Central memory CD4-positive, alpha-beta T cell (primary cell): ENCODE measurements around the gene KLK2.

ENCODE experiments used
- DNase-seq: peaks from one replicate; pipeline ENCODE4 v3.0.0; 2022

KLK2 gene

DNA sequence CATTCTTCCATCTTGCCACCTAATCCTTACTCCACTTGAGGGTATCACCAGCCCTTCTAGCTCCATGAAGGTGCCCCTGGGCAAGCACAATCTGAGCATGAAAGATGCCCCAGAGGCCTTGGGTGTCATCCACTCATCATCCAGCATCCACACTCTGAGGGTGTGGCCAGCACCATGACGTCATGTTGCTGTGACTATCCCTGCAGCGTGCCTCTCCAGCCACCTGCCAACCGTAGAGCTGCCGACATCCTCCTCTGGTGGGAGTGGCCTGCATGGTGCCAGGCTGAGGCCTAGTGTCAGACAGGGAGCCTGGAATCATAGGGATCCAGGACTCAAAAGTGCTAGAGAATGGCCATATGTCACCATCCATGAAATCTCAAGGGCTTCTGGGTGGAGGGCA, 21.6 kb upstream of the KLK2 start:
- no peak for DNase-seq

DNA sequence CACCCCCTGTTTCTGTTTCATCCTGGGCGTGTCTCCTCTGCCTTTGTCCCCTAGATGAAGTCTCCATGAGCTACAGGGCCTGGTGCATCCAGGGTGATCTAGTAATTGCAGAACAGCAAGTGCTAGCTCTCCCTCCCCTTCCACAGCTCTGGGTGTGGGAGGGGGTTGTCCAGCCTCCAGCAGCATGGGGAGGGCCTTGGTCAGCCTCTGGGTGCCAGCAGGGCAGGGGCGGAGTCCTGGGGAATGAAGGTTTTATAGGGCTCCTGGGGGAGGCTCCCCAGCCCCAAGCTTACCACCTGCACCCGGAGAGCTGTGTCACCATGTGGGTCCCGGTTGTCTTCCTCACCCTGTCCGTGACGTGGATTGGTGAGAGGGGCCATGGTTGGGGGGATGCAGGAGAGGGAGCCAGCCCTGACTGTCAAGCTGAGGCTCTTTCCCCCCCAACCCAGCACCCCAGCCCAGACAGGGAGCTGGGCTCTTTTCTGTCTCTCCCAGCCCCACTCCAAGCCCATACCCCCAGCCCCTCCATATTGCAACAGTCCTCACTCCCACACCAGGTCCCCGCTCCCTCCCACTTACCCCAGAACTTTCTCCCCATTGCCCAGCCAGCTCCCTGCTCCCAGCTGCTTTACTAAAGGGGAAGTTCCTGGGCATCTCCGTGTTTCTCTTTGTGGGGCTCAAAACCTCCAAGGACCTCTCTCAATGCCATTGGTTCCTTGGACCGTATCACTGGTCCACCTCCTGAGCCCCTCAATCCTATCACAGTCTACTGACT, 18.4 kb upstream of the KLK2 start, which contains the start of gene KLK3:
Gene KLK3 (plus strand): TSS at position 280 of the 775 bp plus-strand sequence. CDS start 41 bp downstream, at position 321.
- no peak for DNase-seq

DNA sequence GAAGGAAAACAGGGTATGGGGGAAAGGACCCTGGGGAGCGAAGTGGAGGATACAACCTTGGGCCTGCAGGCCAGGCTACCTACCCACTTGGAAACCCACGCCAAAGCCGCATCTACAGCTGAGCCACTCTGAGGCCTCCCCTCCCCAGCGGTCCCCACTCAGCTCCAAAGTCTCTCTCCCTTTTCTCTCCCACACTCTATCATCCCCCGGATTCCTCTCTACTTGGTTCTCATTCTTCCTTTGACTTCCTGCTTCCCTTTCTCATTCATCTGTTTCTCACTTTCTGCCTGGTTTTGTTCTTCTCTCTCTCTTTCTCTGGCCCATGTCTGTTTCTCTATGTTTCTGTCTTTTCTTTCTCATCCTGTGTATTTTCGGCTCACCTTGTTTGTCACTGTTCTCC, 15.9 kb upstream of the KLK2 start:
- DNase-seq, result no peak

DNA sequence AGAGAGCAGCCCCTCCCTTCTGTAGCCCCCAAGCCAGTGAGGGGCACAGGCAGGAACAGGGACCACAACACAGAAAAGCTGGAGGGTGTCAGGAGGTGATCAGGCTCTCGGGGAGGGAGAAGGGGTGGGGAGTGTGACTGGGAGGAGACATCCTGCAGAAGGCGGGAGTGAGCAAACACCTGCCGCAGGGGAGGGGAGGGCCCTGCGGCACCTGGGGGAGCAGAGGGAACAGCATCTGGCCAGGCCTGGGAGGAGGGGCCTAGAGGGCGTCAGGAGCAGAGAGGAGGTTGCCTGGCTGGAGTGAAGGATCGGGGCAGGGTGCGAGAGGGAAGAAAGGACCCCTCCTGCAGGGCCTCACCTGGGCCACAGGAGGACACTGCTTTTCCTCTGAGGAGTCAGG, 14.4 kb upstream of the KLK2 start:
- no peak for DNase-seq

DNA sequence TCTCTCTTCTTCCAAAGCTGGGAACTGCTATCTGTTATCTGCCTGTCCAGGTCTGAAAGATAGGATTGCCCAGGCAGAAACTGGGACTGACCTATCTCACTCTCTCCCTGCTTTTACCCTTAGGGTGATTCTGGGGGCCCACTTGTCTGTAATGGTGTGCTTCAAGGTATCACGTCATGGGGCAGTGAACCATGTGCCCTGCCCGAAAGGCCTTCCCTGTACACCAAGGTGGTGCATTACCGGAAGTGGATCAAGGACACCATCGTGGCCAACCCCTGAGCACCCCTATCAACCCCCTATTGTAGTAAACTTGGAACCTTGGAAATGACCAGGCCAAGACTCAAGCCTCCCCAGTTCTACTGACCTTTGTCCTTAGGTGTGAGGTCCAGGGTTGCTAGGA, 13.4 kb upstream of the KLK2 start:
- DNase-seq, result no peak

DNA sequence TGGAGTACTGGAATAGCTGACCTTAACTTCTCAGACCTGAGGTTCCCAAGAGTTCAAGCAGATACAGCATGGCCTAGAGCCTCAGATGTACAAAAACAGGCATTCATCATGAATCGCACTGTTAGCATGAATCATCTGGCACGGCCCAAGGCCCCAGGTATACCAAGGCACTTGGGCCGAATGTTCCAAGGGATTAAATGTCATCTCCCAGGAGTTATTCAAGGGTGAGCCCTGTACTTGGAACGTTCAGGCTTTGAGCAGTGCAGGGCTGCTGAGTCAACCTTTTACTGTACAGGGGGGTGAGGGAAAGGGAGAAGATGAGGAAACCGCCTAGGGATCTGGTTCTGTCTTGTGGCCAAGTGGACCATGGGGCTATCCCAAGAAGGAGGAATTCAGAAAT, 12.2 kb upstream of the KLK2 start:
- DNase-seq, result no peak

DNA sequence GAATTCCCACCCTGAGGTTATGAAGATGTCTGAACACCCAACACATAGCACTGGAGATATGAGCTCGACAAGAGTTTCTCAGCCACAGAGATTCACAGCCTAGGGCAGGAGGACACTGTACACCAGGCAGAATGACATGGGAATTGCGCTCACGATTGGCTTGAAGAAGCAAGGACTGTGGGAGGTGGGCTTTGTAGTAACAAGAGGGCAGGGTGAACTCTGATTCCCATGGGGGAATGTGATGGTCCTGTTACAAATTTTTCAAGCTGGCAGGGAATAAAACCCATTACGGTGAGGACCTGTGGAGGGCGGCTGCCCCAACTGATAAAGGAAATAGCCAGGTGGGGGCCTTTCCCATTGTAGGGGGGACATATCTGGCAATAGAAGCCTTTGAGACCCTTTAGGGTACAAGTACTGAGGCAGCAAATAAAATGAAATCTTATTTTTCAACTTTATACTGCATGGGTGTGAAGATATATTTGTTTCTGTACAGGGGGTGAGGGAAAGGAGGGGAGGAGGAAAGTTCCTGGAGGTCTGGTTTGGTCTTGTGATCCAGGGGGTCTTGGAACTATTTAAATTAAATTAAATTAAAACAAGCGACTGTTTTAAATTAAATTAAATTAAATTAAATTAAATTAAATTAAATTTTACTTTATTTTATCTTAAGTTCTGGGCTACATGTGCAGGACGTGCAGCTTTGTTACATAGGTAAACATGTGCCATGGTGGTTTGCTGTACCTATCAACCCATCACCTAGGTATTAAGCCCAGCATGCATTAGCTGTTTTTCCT, 11.5 kb upstream of the KLK2 start:
- DNase-seq, result no peak

DNA sequence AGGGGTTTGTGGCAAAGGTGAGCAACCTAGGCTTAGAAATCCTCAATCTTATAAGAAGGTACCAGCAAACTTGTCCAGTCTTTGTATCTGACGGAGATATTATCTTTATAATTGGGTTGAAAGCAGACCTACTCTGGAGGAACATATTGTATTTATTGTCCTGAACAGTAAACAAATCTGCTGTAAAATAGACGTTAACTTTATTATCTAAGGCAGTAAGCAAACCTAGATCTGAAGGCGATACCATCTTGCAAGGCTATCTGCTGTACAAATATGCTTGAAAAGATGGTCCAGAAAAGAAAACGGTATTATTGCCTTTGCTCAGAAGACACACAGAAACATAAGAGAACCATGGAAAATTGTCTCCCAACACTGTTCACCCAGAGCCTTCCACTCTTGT, 3.8 kb upstream of the KLK2 start:
- DNase-seq, result no peak

DNA sequence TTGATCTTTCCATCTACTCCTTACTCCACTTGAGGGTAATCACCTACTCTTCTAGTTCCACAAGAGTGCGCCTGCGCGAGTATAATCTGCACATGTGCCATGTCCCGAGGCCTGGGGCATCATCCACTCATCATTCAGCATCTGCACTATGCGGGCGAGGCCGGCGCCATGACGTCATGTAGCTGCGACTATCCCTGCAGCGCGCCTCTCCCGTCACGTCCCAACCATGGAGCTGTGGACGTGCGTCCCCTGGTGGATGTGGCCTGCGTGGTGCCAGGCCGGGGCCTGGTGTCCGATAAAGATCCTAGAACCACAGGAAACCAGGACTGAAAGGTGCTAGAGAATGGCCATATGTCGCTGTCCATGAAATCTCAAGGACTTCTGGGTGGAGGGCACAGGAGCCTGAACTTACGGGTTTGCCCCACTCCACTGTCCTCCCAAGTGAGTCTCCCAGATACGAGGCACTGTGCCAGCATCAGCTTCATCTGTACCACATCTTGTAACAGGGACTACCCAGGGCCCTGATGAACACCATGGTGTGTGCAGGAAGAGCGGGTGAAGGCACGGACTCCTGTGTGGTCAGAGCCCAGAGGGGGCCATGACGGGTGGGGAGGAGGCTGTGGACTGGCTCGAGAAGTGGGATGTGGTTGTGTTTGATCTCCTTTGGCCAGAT, 2.7 kb upstream of the KLK2 start:
- no peak for DNase-seq

DNA sequence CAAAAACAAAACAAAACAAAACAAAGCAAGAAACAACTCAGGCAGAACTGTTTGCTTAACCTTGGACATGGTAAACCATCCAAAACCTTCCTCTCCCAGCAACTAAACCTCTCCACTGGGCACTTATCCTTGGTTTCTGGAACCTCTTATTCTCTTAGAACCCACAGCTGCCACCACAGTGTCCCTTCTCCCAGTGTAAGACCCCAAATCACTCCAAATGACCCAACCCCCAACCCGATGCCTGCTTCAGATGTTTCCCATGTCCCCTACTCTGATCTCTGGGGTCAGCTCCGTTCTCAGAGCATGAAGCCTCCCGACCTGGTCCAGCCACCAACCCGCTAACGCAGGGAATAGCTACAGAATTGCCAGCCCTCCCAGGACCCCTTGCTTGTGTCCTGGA, 972 bp downstream of the KLK2 start:
- DNase-seq, result no peak

DNA sequence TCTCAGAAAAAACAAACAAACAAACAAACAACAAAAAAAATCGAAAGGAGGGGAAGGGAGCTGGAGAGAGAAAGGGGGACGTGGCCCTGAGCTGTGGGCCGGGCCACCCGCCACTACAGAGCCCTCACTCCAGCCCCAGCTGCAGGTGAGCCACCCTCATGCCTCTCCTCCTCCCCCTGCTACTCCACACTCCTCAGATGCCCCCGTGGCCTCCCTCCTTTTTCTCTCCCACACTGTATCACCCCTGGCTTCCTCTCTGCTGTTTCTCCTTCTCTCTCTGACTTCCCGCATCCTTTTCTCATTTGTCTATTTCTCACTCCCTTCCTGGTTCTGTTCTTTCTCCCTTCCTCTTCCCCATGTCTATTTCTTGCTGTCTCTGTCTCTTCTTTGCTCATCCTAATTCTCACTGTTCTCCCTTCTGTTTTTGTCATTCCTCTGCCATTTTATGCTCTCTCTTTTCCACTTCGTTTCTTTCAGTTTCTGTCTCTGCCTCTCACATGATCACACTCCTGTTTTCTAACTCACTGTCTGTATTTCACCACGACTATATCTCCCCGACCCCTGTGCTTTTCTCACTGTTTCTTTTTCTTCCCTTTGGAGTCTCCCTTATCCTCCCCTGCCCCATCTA, 2.7 kb downstream of the KLK2 start:
- no peak for DNase-seq

DNA sequence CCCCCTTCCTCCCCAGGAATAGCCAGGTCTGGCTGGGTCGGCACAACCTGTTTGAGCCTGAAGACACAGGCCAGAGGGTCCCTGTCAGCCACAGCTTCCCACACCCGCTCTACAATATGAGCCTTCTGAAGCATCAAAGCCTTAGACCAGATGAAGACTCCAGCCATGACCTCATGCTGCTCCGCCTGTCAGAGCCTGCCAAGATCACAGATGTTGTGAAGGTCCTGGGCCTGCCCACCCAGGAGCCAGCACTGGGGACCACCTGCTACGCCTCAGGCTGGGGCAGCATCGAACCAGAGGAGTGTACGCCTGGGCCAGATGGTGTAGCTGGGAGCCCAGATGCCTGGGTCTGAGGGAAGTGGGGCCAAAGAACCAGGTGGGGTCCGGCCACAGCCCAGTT, 3.2 kb downstream of the KLK2 start:
- DNase-seq, result no peak

DNA sequence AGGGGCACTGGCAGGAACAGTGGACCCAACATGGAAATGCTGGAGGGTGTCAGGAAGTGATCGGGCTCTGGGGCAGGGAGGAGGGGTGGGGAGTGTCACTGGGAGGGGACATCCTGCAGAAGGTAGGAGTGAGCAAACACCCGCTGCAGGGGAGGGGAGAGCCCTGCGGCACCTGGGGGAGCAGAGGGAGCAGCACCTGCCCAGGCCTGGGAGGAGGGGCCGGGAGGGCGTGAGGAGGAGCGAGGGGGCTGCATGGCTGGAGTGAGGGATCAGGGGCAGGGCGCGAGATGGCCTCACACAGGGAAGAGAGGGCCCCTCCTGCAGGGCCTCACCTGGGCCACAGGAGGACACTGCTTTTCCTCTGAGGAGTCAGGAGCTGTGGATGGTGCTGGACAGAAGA, 4.1 kb downstream of the KLK2 start:
- no peak for DNase-seq

DNA sequence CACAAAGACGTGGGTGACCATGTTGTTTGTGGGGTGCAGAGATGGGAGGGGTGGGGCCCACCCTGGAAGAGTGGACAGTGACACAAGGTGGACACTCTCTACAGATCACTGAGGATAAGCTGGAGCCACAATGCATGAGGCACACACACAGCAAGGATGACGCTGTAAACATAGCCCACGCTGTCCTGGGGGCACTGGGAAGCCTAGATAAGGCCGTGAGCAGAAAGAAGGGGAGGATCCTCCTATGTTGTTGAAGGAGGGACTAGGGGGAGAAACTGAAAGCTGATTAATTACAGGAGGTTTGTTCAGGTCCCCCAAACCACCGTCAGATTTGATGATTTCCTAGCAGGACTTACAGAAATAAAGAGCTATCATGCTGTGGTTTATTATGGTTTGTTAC, 5.6 kb downstream of the KLK2 start:
- no peak for DNase-seq

DNA sequence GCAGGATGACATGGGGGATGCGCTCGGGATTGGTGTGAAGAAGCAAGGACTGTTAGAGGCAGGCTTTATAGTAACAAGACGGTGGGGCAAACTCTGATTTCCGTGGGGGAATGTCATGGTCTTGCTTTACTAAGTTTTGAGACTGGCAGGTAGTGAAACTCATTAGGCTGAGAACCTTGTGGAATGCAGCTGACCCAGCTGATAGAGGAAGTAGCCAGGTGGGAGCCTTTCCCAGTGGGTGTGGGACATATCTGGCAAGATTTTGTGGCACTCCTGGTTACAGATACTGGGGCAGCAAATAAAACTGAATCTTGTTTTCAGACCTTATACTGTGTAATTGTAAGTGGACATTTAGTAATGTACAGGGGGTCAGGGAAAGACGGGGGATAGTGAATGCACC, 7.0 kb downstream of the KLK2 start:
- no peak for DNase-seq

DNA sequence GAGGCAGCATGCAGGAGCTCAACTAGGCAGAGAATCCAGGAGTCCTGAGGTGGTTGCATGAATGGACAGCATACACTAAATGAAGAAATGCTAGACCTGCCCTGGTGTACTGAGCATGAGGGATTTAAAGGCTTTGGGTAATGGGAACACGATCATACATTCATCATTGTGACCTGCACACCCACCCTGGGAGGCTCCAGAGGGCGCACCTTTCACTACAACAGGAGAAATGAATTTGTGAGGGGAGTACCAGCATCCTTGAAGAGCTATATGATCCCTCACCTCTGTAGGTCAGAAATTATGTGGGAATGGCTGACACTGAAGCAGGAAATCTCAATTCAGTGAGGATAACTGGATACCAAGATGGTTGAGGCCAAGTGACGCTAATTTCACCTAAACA, 8.9 kb downstream of the KLK2 start:
- DNase-seq, result no peak

DNA sequence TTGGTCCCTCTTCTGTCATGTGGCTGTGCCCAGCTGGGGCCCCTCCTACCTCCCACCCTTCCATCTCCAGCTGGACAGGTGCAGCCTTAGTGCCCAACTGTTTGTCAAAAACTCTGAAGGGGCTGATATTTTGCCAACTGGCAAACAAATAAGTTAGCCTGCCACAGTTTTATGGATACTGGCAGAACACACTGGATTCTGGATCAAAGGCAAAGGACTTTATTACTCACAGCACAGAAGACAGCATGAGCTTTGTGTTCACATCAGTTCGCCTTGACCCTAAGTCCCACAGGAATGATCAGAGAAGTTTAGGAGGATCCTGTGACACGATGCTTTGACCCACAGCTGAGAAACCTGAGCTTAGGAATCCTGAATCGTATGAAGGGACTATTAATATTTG, 16.4 kb downstream of the KLK2 start:
- DNase-seq, result no peak

DNA sequence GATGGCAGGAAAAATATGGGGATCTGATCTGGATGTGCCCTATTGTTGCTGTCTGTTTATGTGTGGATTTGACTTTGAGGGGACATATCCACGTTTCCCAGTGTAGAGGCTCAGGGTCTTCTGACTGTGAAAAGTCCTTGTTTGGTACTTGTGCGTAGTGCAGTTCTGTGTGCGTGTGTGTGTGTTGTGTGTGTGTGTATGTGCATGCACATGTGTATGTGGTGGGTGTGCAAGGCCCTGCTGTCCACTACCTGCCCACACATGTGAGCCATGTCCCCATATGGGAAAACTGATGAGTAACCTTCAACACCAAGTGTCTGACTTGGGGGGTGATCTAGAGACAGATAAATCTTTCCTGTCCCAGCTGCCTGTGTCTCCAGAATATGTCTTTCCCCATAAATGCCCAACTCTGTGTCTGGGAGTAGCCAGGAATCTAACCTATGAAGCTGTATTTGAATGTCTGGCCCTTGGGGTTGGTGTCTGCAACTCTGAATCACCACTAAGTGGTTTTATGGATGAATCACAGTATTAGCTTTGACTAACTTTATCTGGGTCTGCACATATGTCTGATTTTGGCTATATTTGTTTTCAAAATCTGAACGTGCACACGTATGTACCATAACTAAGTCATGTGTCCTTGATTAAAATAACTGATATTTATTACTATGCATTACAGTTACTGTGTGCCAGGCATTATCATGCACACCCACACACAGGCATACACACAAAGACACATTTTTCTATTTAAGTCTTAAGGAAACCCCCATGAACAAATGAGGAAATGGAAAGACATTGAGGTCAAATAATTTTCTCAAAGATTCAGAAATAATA, 17.4 kb downstream of the KLK2 start:
- no peak for DNase-seq

DNA sequence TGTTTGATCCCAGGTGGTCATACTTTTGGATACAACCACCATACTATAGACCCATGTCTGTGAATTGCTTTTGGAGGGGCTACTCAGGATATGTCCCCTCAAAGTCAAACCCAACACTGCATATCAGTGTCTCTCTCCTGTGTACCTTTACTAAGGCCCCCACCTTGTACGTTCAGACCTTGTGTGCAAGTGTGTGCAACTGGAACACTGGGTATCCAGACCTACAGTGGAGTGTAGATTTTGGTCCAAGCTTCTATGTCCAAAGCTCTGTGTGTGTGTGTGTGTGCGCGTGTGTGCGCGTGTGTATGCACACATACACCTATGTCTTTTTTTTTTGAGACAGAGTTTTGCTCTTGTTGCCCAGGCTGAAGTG, 18.0 kb downstream of the KLK2 start:
- no peak for DNase-seq

DNA sequence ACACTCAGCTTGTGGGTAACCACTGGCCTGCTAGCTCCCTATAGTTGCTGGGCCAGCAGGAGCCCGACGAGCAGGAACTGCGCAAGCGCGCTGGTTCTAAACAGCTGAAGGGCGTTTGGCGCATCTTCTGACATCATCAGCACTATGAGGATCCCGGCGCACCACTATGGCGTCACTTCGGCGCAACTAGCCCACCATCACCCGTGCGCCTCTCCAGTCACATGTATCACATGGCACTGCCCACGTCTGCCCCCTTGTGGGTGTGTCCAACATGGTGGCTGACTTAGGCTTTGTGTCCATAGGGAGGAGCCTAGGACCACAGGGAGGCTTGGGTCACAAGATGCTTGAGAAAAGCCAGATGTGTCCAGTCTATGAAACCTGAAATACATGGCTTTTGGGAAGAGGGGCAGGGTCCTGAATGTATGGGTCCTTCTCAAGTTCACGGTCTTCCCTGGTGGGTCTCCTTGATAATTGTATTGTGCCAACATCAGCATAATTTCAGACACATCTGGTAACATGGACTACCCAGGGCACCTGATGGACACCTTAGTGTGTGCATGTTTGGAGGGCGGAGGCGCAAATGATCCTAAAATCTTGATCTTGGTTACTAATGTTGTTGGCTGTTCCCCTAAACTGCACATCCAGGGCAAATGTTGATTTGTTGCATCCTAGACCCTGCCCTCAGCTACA, 20.0 kb downstream of the KLK2 start:
- no peak for DNase-seq

DNA sequence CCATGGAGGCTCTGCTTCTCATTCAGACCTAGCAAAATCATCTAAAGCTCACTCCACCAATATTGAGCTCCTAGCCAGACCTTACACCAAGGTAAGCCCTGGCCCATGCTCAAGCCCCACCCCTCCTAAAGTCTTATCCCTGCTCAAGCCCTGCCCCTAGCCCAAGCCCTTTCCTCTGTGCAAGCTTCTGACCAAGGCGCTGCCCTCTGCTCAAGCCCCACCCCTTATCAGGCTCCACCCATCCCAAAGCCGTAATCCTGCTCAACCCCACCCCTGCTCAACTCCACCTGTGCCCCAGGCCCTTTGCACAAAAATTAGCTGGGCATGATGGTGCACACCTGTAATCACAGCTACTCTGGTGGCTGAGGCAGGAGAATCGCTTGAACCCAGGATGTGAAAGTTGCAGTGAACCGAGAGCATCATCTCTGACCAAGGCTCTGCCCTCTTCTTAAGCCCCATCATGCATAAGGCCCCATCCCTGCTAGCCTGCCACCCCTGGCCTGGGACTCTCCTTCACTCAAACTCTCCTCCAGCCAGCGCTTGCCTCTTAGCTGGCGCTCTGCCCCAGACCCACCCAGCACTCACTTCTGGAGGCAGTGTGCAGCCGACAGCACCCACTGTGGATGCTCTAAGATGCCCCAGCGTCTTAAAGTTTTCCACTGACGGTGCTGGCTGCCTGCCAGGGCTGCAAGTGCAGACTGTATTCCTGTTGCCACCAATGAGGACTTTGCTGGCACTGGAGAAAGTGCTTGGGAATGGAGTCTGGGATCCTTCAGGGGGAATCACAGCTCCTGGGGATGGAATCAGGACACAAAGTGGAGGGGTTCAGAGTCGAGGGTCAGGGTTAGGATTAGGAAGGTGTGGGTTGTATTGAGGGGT, 21.5 kb downstream of the KLK2 start:
- no peak for DNase-seq
